GM18951 (cell line): ENCODE data around the gene NCOA1.

ENCODE experiments used
- POLR2A ChIP-seq: IDR thresholded peaks from 4 replicates; pipeline ENCODE4 v1.6.1; 2011; ENCODE audit warnings: mild to moderate bottlenecking; ENCODE audit not compliant: insufficient read length, insufficient read depth; ENCODE audit errors: extremely low read depth
- in situ Hi-C: fragments of 300-500 bp; cut with MboI; formaldehyde crosslinking; loops from one replicate; pipeline ENCODE4 v1.12.0; 2022; ENCODE audit warnings: low sequenced_read_pairs, mixed read lengths, inconsistent platforms; ENCODE audit not compliant: unreplicated experiment

The NCOA1 gene

DNA sequence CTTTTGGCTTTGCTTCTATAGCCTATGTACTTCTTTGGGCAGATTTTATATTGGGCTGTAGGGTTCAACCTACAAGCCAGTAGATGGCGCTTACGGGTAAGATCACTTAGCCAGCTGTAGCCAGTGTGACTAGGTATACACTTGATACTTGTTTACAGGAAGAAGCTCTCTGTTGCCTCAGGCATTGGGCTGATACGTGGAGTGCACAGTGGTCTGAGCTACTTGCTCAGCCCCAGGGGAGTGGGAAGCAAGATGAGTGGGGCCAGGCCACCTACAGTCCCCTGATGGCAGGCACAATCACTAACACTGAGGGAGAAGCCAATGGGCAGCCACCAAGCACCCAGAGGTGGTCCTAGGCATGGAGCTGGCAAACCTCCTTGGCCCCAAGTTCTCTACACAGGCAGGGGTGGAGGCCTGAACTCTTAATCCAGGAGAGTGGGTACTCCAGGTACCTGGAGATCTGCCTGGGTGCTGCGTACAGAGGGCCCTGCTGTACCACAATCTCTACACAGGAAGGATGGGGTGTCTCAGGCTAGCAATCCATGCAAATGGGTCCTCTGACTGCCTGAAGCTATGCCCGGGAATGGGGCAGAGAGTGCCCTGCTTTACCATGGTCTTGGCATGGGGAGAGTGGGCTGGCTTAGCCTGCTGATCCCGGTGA lies 122.2 kb downstream of the NCOA1 start:
- in situ Hi-C loops: no loop called here
- no peak for TF ChIP-seq POLR2A

DNA sequence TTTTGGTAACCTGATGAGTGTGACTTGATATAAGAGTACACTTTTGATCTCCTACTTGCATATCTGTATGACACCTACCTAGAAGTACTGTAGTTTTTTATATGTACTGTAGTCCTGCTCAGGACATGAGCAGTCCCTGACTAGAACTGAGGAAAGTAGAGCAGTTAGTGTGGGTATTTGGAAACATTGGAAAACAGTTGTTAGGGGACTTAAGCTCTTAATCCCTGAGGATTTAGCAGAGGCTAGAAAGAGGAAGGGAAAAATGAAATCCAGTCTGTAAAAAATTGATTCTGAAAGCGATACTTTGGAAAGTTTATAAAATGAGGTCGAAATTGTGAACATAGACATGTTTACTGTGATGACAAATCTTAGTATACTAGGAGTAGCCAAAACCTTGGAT lies 125.6 kb downstream of the NCOA1 start:
- in situ Hi-C loops: no loop called here
- no peak for TF ChIP-seq POLR2A

DNA sequence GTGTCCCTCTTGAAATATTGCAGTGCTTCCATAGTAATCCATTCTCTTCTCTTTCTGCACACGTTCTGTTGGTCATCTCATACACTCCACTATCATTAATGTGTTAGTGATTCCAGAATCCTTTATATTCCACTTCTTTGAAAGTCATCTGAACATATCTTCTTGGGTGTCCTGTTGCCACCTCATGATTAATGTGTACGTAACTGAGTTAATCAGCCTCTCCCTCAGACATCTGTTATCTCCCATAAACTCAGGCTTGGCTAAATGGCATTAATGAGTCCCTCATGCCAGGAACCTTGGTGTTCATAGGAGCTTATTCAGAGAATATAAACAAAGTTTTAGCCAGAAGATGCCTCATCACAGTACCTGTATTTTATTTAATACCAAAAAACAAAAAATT lies 126.4 kb downstream of the NCOA1 start:
- in situ Hi-C loops: no loop called here
- no peak for TF ChIP-seq POLR2A

- in situ Hi-C loops: no loop called here
- TF ChIP-seq POLR2A: no peak
These were observed 127.1 kb downstream of the NCOA1 start for GRCh38 chr2:24618144-24618543.

GRCh38 chr2:24618680-24619079 lies 127.6 kb downstream of the NCOA1 start:
- in situ Hi-C loops: no loop called here
- TF ChIP-seq POLR2A: no peak

DNA sequence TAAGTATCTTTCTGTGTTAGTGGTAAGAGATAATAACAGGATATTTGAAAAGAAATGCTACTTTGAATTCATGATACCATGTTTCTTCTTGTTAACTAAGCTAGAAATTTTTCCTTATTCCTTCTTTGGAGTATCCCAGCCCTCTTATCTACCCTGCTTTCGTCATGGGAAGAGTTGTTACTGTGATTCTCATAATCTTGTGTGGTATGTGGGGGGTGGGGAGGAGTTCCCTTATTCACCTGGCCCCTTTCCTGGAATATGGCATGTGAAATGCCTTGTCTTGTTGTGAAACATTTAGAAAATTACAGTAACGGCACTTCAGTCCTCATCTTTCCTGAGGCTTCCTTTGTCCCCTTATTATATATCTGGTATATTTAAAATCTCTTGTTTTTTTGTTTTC lies 129.9 kb downstream of the NCOA1 start:
- TF ChIP-seq POLR2A: no peak
- in situ Hi-C loops: no loop called here

GRCh38 chr2:24621779-24622538 lies 130.9 kb downstream of the NCOA1 start:
- no peak for TF ChIP-seq POLR2A
- in situ Hi-C loops: no loop called here

- TF ChIP-seq POLR2A: no peak
- in situ Hi-C loops: no loop called here
These were observed 132.5 kb downstream of the NCOA1 start for GRCh38 chr2:24623535-24623934.

DNA sequence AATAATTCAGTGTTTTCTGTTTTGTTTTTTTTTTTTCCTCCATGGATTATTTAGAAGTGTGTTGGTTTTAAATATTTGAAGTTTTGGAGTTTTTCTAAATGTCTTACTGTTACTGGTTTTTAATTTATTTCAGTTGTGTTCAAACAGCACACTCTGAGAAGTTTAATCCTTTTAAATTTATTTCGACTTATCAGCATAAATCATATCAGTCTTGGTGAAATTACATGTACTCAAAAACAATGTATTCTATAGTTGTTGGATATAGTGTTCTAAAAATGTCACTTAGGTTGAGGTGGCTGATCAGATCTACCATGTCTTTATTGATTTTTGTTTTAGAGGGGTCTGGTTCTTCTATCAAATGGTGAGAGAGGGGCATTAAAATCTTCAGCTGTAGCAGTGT lies 134.7 kb downstream of the NCOA1 start:
- in situ Hi-C loops: no loop called here
- TF ChIP-seq POLR2A: no peak

DNA sequence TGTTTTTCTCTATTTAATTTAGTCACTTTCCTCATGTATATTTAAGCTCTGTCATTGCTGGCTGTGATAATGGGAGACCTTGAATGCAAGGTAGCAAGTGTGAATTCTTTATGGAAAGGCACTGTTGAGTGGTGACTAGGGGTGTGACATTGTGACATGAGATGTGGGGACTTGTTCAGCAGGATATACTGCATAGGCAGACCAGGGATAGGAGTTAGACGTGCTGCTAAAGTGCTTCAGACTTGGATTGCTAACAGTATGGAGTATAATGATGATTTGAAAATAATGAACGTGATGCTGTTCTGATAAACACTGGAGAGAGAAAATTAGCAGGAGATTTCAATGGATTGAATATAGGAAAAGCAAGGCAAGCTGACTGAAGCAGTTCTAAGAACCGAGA lies 135.1 kb downstream of the NCOA1 start:
- in situ Hi-C loops: no loop called here
- TF ChIP-seq POLR2A: no peak

DNA sequence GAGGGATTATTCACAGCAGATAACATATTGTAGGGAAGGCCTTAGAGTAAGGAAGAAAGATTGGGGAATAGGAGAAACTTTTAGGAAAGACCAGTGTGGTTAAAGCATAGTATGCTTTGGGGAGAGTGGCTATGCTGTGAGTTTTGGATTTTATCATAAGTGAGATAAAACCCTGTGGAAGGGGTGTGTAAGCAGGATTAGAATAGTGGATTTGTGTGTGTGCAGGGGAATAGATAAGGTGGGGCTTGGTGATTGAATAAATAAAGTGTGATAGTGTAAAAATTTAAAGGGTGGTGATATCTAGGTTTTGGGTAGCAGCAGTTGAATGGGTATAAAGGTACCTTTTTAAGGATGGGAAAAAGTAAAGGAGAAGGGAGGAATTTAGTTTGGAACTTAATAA lies 137.7 kb downstream of the NCOA1 start:
- TF ChIP-seq POLR2A: no peak
- in situ Hi-C loops: no loop called here

GRCh38 chr2:24632172-24632571 lies 141.1 kb downstream of the NCOA1 start:
- TF ChIP-seq POLR2A: no peak

GRCh38 chr2:24635181-24635580 lies 144.1 kb downstream of the NCOA1 start:
- in situ Hi-C loops: no loop called here
- no peak for TF ChIP-seq POLR2A

More at GRCh38 chr2:24632172-24632571, 141.1 kb downstream of the NCOA1 start:
- in situ Hi-C loops: no loop called here

DNA sequence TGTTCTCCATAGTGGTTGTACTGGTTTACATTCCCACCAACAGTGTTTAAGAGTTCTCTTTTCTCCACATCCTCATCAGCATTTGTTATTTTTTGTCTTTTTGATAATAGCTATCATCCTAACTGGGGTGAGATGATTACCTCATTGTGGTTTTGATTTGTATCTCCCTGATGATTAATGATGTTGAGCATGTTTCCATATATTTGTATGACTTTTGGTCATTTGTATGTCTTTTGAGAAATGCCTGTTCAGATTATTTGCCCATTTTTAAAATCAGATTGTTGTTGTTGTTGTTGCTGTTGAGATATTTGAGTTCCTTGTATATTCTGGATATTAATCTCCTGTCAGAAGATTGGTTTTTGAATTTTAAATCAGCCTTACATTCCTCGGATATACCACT lies 147.5 kb downstream of the NCOA1 start:
- TF ChIP-seq POLR2A: no peak

DNA sequence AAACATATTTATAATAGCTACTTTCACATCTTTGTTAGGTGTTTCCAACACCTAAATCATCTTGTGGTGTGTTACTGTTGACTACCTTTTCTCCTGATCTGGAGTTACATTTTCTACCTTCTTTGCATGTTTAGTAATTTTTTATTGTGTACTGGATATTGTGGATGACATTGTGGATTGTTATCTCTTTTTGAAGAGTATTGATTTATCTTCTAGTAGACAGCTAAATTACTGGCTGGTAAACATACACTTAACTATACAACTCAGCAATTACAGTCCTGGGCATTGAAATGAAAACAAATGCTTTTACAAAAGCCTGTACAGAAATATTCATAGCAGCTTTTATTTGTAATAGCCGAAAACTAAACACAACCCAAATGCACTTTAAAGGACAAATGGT lies 151.3 kb downstream of the NCOA1 start:
- in situ Hi-C loops: no loop called here

More for the DNA sequence above, 147.5 kb downstream of the NCOA1 start:
- in situ Hi-C loops: no loop called here

DNA sequence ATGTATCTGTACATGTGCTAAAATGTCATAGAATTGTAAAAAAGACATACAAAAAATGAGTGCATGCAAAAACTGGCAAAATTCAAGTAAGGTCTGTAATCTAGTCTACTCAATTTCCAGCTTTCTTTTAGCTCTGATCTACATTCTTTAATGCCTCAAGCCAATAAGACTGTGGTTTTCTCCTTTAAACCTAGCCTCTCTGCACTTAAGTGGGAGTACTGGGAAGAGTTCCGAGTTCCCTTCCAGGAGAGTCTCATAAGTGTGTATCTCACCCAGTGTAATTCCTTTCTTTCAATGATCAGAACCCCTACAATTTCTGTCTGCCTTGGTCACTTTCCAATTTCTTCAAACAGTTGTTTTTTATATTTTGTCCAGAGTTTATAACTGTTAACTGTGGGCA lies 152.0 kb downstream of the NCOA1 start:
- in situ Hi-C loops: no loop called here
- no peak for TF ChIP-seq POLR2A

More for the DNA sequence above, 151.3 kb downstream of the NCOA1 start:
- TF ChIP-seq POLR2A: no peak
